Right lobe of liver (tissue), 4 donors: Measurements from ENCODE around the gene NUDT9.
"Not testable (repeated sequence)": the region's sequence is repeated elsewhere in the genome, so short reads cannot be mapped to it uniquely, and the experiment has no call there.

Source experiments
- CTCF ChIP-seq, 4 donors: fragments of 200-600 bp in 3 of 4; fragments of 450-650 bp in 1 of 4; IDR thresholded peaks; one replicate each; pipeline versions ENCODE4 v1.5.1 to v1.8.0; 2016 to 2022; ENCODE audit warnings: antibody characterized with exemption in 4 of 4, mild to moderate bottlenecking in 2 of 4
- POLR2A ChIP-seq: fragments of 450-650 bp; IDR thresholded peaks from one replicate; pipeline ENCODE4 v1.6.1; 2017; ENCODE audit warnings: antibody characterized with exemption, mild to moderate bottlenecking
- donor health status: DM: no; HTN: no; CAD: no.
- donor health status: DM: no; HTN: no; CAD: no.
- donor health status: DM: no; HTN: yes; CAD: no.

DNA sequence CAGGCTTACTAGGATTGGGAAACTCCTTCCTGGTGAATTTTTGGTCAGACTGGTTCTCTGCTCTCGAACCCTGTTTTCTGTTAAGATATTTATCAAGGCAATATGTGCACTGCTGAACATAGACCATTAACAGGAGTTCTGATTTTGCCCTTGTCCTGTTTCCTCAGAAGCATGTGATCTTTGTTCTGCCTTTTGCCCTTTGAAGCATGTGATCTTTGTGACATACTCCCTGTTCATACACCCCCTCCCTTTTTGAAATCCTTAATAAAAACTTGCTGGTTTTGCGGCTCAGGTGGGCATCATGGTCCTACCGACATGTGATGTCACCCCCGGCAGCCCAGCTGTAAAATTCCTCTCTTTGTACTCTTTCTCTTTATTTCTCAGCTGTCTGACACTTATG lies 4.0 kb upstream of the NUDT9 start:
- not testable (repeated sequence) for TF ChIP-seq POLR2A; CTCF (IDR thresholded peaks at IDR 0.05)
